ENCODE results near the gene MRI1.

MRI1 gene

DNA sequence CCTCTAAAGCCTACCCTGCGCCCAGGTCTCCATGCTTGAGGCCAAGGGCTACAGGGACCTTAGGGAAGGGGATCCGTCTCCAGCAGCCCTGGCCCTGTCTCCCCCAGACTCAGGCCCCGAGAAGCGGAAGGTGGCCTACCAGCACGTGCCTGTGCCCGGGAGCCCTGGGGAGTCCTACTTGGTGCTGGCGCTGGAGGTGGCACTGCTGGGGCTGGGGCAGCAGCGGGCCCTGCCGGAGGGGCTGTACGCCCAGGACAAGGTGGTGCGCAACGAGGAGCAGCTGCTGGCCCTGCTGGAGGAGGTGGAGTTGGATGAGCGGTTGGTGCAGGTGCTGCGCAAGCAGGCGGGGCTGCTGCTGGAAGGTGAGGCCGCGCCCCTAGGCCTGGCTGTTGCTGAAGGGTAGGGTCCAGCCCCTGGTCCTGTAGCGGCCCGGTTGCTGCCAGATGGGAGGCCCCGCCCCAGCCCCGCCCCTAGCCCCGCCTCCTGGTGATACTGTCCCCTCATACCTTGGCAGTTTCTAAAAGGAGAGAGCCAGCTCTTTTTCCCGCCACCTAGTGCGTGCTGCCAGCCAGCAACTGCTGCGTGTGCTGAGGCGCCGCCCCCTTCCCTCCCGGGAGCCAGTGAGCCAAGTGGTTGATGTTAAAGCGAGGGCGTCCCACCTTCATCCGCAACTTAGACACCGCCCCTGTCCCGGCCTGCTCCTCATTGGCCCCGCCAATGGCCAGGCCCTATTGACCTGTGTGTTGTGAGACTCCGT, 53.5 kb downstream of the MRI1 start:
- in situ Hi-C loops (cut with MboI; ENCODE audit: low sequenced_read_pairs) = no loop called here

DNA sequence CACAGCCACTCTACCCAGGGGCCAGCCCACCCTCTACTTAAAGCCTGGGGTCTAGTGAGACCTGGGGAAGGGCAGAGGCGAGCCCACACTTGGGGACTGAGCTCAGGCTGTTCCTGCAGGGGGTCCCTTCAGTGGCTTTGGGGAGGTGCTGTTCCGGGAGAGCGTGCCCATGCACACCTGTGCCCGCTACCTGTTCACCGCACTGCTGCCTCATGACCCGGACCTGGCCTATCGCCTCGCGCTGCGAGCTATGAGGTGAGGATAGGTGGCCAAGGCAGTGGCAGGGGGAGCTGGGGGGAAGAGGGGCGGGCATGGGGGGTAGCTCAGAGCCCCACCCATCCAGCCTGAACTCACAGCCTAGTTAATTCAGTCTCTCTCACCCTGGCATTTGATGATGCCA, 54.9 kb downstream of the MRI1 start:
- in situ Hi-C loops (cut with MboI; ENCODE audit: low sequenced_read_pairs) = no loop called here

DNA sequence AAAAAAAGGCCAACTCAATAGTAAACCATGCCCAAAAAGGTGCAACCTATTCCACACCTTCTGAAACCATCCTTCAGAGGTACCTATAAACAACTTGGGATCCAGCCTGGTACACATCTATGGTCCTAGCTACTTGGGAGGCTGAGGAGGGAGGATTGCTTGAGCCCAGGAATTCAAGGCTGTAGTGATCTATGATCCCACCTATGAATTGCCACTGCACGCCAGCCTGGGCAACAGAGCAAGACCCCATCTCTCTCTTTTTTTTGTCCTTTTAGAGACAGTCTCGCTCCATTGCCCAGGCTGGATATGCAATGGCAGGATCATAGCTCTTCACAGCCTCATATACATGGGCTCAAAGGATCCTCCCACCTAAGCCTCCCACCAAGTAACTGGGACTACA, 57.0 kb downstream of the MRI1 start:
- in situ Hi-C loops (cut with MboI; ENCODE audit: low sequenced_read_pairs) = no loop called here

DNA sequence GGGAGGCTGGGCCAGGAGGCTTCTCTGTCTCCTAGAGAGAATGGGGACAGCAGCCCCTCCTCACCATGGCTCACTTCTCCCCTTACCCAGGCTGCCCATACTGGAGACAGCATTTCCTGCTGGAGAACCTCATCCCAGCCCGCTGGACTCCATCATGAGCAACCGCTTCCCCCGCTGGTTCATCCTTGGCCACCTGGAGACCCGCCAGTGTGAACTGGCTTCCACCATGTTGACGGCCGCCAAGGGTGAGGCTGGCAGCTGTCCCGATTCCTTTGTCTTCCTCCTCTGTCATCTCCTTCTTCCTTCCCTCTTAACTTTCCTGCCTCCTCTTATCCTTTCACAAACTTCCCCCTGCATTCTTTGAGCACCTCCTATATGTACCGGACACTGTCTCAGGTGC, 58.9 kb downstream of the MRI1 start:
- in situ Hi-C loops (cut with MboI; ENCODE audit: low sequenced_read_pairs) = no loop called here
